ENCODE results near the gene MYL3. TPM values are rescaled to one million over a fixed set of nuclear protein-coding genes. Genes with fewer than 3 reads are reported as not detected.

Gene MYL3
- total RNA-seq, 4 donors from 2014 or later = 0.82 to 16.1 (median 1.4) TPM; not detected in 1

- Histone ChIP-seq H3K27ac (no peak overlapping the region), H3K36me3 (no peaks in the 10 kb centered on the region), H3K4me1 (peaks cover 0 to 22% (median 22%) of the 10 kb centered on the region in 4 donors), H3K4me3 (no peak overlapping the region), H3K9me3 (no peaks in the 10 kb centered on the region), H3K27me3 (peaks cover 32% of the 10 kb centered on the region)
- in situ Hi-C loops (cut with MboI; ENCODE audit: low pct_ligation_motif_present in 1 of 4, low pct_unique_long_range_greater_than_20kb in 1 of 4, low sequenced_read_pairs in 3 of 4) = loop anchor here in 1 of 4 donors (10.0 kb wide), 1 partner anchor 179 kb away; the partner anchor contains the start of gene PRSS50
- no peak for DNase-seq
- intact Hi-C loops (cut with DNase I; ENCODE audit: low total_unique reads) = loop anchor here (2.0 kb wide), 1 partner anchor 27 kb away; no protein-coding TSS in a partner anchor
- TF ChIP-seq CTCF (IDR thresholded peaks at IDR 0.05) (no peak), POLR2A (IDR thresholded peaks at IDR 0.05) (no peak), POLR2AphosphoS5 (IDR thresholded peaks at IDR 0.05) (no peak), EP300 (IDR thresholded peaks at IDR 0.05; ENCODE audit: low read depth) (no peak)
- WGBS, 2 donors (ENCODE audit: low coverage in 1 of 2) = 84 to 100% methylated on average over 2 to 6 of the region's 6 CpGs
These were observed 31.0 kb upstream of the MYL3 start for GRCh38 chr3:46894256-46894655.

GRCh38 chr3:46893763-46894162 lies 30.5 kb upstream of the MYL3 start:
- intact Hi-C loops (cut with DNase I; ENCODE audit: low total_unique reads) = loop anchor here (2.0 kb wide), 1 partner anchor 27 kb away; no protein-coding TSS in a partner anchor
- WGBS, 2 donors (ENCODE audit: low coverage in 1 of 2) = 62 to 70% methylated on average over 2 to 9 of the region's 9 CpGs
- no peak for TF ChIP-seq EP300 (IDR thresholded peaks at IDR 0.05; ENCODE audit: low read depth)
- no peak for TF ChIP-seq POLR2AphosphoS5 (IDR thresholded peaks at IDR 0.05)
- TF ChIP-seq CTCF (IDR thresholded peaks at IDR 0.05) = no peak
- no peak for TF ChIP-seq POLR2A (IDR thresholded peaks at IDR 0.05)
- Histone ChIP-seq H3K4me3 (no peak overlapping the region), H3K36me3 (no peaks in the 10 kb centered on the region), H3K27ac (no peak overlapping the region), H3K9me3 (no peaks in the 10 kb centered on the region), H3K4me1 (peaks cover 0 to 21% (median 19%) of the 10 kb centered on the region in 4 donors), H3K27me3 (peaks cover 27% of the 10 kb centered on the region)
- in situ Hi-C loops (cut with MboI; ENCODE audit: low pct_ligation_motif_present in 1 of 4, low pct_unique_long_range_greater_than_20kb in 1 of 4, low sequenced_read_pairs in 3 of 4) = loop anchor here in 1 of 4 donors (10.0 kb wide), 1 partner anchor 179 kb away; the partner anchor contains the start of gene PRSS50
- no peak for DNase-seq

- intact Hi-C loops (cut with DNase I; ENCODE audit: low total_unique reads) = no loop called here
- in situ Hi-C loops (cut with MboI; ENCODE audit: low pct_ligation_motif_present in 1 of 4, low pct_unique_long_range_greater_than_20kb in 1 of 4, low sequenced_read_pairs in 3 of 4) = loop anchor here in 1 of 4 donors (10.0 kb wide), 1 partner anchor 178 kb away; the partner anchor contains the start of gene PRSS50
- H3K27ac ChIP-seq = no peak overlapping the region
These were observed 30.0 kb upstream of the MYL3 start for GRCh38 chr3:46893146-46893748.

More at GRCh38 chr3:46893146-46893748, 30.0 kb upstream of the MYL3 start:
- Histone ChIP-seq H3K9me3 (no peaks in the 10 kb centered on the region), H3K27me3 (peaks cover 22% of the 10 kb centered on the region), H3K36me3 (no peaks in the 10 kb centered on the region), H3K4me3 (no peak overlapping the region), H3K4me1 (peaks cover 0 to 16% (median 14%) of the 10 kb centered on the region in 4 donors)
- WGBS, 2 donors (ENCODE audit: low coverage in 1 of 2) = 61% methylated on average over 6 of the region's 6 CpGs; no CpG with 5 or more reads in 1 of the 2 donors
- DNase-seq = no peak
- TF ChIP-seq POLR2A (IDR thresholded peaks at IDR 0.05) (no peak), EP300 (IDR thresholded peaks at IDR 0.05; ENCODE audit: low read depth) (no peak), POLR2AphosphoS5 (IDR thresholded peaks at IDR 0.05) (no peak), CTCF (IDR thresholded peaks at IDR 0.05) (no peak)
